NCI-H2081 treated with DMSO at 0.1 percent for 48 hours (cell line): Measurements from ENCODE around the gene TOB2.

Experiments used
- DNase-seq: peaks from one replicate; lab custom pipeline; 2025; lab: John Stamatoyannopoulos, UW

The TOB2 gene, protein sequence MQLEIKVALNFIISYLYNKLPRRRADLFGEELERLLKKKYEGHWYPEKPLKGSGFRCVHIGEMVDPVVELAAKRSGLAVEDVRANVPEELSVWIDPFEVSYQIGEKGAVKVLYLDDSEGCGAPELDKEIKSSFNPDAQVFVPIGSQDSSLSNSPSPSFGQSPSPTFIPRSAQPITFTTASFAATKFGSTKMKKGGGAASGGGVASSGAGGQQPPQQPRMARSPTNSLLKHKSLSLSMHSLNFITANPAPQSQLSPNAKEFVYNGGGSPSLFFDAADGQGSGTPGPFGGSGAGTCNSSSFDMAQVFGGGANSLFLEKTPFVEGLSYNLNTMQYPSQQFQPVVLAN

DNA sequence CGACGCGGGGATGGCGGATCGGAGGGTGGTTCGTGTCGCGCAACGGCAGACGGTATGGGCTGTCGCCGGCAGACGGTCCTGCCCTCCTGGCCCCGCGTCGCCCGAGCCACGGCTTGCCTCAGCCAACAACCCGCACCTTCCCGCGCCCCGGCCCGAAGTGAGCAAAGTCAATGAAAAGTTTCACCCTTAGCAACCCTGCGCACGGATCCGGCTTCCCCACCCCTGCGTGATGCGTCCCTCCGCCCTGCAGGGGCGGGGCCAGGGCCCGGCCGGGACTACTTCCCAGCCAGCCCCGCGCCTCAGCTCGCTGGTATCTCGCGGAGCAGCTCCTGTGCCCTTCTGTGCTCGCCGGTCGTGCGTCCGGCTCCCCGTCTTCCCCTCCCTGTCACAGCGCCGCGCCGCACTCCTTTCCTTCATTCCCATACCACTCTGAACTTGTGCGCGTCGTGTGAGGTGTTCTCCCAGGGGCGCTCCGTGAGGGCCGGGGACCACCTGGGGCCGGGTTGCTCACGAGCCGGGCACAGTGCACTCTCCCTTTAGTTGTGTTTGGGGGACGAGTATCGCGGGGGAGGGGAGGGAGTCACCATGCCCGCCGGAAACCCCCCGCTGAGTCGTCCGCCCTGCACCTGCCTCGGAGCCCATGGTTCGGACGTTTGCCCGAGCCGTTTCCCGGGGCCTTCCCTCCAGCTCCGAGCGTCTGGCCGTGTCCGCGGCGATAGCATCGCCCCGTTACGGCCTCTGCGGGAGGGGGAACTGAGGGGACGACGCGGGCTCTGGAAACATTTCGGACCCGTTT is at the start of gene TOB2:
Gene TOB2 (minus strand): TSS at position 163 of the 796 bp plus-strand sequence. CDS start 9,456 bp downstream, outside the sequence.
- peak; percentile 53 for DNase-seq

- no peak for DNase-seq
Observed at GRCh38 chr22:41491374-41492100, 44.9 kb upstream of the TOB2 start.

GRCh38 chr22:41488596-41489385 is 42.2 kb upstream of the TOB2 start:
- DNase-seq, result no peak

DNA sequence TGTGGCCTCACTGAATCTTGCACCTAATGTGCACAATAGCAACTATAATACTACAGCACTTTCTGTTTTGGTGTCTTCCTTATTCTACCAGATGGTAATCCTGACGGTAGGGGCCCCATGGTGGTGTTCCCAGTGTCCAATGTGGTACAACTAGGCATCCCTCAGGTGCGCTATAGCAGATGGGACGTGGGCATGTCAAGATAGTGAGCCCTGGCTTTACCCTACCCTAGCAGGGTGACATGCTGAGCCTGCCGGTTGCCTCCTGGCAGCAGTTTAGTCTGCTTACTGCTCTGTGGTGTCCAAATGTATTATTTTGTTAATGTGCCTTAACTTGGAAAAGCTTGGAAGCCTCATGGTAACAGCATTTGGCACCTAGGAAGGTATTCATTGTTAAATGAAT is 41.5 kb upstream of the TOB2 start:
- no peak for DNase-seq

DNA sequence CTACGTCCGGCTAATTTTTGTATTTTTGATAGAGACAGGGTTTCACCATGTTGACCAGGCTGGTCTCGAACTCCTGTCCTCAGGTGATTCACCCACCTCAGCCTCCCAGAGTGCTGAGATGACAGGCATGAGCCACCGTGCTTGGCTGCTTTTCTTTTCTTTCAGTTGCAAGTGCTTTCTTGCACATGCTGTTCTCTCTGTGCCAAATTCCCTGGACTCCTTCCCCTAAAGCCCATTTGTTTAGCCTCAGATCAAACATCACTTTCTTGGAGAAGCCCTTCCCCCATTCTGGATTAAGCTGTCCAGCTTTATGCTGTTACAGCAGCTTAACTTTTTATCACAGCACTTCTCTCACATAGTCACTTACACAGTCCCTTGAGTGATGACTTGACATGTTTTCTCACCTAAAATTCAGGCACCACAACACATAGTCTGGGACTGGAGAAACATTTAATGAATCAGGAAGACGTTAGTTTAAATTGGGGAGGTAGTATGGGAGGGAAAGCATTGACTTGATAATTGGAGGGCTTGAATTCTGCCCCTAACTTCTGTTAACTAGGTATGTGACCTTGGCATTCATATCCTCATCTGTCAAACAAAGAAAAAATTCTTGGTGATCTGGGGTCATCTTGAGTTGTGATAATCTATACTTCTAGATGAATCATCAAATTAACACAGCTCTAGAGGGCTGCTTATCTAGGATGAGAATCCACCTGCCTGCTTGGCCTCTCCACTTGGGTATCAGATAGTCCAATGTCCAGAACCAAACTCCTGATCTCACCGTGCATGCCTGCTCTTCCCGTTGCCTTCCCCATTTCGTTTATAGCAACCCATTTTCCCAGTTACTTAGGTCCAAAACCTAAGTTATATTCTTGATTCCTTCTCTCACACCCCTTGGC is 40.7 kb upstream of the TOB2 start:
- DNase-seq, result no peak

- no peak for DNase-seq
Observed at GRCh38 chr22:41485033-41485432, 38.4 kb upstream of the TOB2 start.

DNA sequence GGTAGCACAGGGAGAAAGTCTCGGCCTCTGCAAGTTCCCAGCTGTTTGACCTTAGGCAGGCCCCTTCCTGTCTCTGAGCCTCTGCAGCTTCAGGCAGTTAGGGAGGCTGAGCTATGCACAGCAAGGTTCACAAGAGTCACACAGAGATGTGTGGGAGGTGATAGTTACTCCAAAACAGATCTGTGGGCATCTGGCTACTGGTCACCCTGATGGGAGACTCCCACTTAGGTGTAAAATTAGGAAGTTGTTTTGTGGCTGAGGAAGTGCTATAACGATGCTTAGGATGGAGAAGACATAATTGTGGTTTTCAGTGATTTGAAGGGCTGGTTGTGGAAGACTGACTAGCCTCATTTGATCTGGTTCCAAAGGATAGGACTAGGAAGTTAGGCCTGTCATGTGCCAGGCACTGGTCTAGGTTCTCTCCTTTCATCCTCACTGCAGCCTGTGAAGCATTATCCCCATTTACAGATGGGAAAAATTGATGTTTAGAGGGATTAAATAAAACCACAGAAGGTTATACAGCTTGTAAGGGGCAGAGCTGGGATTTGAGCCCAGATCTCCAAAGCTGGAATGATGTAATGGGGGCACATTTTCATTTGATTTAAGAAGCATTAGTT is 35.8 kb upstream of the TOB2 start:
- DNase-seq, result no peak

- no peak for DNase-seq
Observed at GRCh38 chr22:41481925-41482318, 35.3 kb upstream of the TOB2 start.

DNA sequence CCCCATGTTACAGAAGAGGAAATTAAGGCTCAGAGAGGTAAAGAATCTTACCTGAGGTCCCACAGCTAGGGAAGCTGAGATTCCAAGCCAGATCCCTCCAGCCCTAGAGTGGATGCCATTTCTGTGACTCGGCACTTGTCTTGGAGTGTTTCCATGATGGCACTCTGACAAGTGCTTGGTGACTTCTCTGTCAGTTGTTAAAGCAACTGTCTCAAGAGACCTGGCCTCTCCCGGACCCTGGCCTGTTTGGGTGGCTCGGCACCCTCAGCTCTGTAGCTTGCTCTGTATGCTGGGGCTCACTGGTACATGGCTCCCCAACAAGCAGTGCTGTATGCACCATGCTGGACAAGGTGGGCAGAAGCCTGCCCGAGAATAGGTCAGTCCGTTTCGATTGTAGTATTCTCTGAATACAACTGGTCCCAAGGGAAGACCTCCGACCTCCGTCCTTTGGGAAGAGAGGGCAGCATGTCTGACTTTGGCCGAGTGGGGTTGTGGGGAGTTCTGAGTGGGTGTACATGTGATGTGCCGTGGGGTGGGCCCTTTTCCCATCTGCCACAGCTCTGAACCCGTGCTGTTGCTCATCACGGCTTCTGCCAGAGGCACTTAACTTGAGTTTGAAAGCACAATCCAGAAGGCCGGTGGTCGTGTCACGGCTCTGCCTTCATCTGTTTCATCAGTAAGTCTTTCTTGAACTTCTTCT is 34.7 kb upstream of the TOB2 start:
- no peak for DNase-seq

DNA sequence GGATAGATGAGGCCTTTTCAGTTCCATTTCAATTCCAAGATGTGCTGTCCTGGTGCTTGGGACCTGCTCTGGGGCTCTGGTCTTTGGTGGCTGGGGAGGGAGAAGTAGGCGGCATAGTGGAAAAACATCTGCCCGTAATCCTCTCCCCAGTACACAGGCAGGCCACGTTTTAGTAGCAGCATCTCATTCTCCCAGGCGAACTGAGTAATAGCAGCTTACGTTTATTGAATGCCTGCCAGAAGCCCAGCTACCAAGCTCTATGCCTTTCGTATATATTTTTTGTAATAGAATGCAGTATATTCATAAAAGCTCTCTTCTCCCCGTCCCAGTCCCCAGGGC is 33.8 kb upstream of the TOB2 start:
- DNase-seq, result no peak

- no peak for DNase-seq
Observed at GRCh38 chr22:41479671-41480396, 33.2 kb upstream of the TOB2 start.

- DNase-seq, result no peak
Observed at GRCh38 chr22:41478891-41479521, 32.4 kb upstream of the TOB2 start.

GRCh38 chr22:41478473-41478872 is 31.9 kb upstream of the TOB2 start:
- DNase-seq, result no peak

DNA sequence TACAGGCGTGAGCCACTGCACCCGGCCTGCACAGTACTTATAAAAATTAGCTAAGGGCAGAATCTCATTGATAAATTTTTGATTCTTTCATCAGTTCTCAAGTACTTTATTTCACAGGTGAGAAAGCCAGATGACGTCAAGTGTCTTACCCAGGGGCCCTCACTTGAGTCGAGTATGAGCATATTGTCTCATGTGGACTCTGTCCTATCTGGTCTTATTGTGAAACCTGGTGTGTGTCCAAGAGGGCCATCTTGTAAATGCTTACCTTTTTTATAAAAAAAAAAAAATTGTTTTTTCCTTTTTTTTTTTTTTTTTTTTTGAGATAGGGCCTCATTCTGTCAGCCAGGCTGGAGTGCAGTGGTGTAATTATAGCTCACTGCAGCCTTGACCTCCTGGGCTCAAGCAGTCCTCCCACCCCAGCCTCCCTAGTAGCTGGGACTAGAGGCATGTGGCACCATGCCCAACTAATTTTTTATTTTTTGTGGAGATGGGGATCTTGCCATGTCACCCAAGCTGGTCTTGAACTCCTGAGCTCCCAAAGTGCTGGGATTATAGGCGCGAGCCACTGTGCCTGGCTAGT is 28.4 kb upstream of the TOB2 start:
- DNase-seq, result no peak

DNA sequence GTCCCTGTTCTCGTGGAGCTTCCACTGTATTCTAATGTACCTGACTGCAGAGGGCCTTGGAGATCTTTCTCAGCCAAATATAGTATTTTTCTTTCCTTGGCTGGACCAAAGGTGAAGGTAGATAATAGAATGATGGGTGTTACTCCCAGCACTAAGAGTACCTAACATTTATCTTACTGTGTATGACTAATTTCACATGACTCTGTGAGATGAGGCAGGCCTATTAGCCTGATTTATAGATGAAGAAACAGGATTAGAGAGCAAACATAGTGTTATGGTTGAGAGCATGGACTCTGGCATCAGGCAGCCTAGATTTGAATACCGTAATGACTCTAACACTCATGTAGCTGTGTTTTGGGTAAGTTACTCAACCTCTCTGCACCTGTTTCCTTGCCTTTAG is 25.0 kb upstream of the TOB2 start:
- no peak for DNase-seq

- DNase-seq, result no peak
Observed at GRCh38 chr22:41470886-41471285, 24.3 kb upstream of the TOB2 start.

GRCh38 chr22:41469218-41469851 is 22.7 kb upstream of the TOB2 start:
- no peak for DNase-seq
